GM19023 (cell line): ENCODE results near the gene RHEX.

Experiments used
- ATAC-seq: cut with Tn5 transposase; IDR thresholded peaks from one replicate; pipeline ENCODE4 v1.9.1; 2021; ENCODE audit warnings: mild to moderate bottlenecking, moderate library complexity; ENCODE audit not compliant: unreplicated experiment

Gene RHEX

DNA sequence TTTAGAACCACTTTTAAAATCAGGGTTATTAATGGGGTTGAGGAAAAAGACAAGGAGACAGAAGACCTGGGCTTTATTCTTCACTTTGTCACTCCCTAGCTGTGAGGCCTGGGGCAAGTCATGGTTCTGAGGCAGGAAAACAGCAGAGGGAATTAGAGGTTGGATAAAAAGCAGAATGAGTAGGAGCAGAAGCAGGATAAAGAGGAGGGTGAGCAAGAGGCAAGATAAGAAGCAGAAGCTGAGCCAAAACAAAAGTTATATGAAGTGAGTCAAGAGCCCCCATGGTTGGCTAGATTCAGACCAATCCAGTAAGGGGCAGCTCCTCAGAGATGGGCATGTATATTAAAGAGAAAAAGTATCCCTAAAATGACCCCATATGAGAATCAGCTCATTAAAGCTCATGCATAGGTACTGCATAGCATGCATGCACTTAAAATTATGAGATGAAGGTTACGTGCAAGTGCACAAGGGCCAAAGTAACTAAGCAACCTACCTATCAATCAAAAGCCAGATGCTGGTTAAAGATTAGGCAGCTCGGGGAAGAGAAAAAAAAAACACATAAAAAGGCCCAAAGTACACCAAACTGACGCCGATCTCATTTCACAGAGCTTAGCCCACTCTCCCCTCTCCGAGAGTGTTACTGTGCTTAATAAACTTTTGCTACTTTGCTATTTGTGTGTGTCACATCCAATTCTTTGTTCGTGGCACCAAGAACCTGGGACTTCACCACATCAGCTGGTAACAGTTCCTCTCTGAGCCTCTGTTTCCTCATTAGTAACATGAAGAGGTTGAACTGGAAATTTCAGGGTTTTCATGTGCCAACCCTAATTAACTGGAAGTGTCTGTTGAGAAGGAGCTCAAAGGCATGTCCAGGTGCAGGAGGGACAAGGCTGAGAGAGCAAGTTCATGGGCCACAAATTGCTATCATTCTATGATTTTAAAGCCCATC lies 62.0 kb downstream of the RHEX start:
- ATAC-seq = no peak

DNA sequence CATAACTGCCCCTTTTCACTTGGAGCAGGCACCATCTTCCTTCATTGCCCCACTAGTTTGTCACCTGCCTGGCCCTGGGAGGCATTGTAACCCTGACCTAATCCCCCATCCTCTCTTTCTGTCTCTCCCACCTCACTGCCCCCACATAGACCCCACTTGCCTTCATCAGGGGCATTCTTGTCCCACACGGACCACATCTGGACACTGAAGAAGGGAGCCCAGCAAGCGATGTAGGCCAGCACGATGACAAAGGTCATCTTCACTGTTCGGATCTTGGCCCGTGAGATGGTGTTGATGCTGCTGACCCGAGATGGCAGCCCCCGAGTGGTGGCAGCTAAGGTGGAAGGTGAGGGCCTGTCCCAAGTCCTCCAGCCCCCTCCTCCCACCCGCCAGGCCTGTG lies 62.8 kb downstream of the RHEX start:
- no peak for ATAC-seq

DNA sequence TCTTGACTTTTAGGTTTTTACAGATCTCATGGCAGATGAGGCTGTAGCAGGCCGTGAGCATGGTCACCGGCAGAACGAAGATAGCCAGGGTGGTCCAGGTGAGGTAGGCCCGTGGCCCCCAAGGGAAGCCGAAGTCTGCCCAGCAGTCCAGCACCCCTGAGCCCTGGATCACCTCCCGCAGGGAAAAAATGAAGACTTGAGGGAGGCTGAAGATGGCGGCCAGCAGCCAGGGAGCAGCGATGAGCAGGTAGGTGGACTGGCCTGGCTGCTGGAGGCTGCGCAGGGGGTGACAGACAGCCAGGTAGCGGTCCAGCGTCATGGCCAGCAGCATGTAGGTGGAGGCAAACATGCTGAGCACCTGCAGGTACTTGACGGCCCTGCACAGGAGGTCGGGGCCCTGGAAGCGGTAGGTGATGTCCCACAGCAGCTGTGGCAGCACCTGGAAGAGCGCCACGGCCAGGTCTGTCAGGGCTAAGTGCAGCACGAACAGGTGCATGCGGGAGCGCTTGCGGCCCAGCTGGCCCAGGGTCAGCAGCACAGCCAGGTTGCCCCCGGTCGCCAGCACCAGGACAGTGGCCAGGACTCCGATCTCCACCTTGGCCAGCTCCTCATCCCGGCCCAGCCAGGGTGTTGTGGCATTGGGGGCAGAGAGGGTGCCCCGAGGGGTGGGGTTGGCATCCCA lies 63.4 kb downstream of the RHEX start:
- no peak for ATAC-seq

DNA sequence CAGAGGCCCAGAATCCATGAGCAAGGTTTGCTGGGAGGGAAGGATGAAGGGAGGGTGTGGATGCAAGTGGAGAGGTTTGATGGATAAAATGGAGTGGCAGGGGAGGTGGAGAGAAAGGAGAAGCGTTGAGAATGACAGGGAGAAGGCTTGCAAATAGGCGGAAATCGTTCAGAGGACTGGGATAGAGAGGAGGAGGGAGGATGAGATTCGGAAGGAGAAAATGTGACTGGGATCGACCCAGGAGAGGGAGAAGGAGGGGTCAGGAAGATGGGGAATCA lies 63.8 kb downstream of the RHEX start:
- ATAC-seq = no peak

DNA sequence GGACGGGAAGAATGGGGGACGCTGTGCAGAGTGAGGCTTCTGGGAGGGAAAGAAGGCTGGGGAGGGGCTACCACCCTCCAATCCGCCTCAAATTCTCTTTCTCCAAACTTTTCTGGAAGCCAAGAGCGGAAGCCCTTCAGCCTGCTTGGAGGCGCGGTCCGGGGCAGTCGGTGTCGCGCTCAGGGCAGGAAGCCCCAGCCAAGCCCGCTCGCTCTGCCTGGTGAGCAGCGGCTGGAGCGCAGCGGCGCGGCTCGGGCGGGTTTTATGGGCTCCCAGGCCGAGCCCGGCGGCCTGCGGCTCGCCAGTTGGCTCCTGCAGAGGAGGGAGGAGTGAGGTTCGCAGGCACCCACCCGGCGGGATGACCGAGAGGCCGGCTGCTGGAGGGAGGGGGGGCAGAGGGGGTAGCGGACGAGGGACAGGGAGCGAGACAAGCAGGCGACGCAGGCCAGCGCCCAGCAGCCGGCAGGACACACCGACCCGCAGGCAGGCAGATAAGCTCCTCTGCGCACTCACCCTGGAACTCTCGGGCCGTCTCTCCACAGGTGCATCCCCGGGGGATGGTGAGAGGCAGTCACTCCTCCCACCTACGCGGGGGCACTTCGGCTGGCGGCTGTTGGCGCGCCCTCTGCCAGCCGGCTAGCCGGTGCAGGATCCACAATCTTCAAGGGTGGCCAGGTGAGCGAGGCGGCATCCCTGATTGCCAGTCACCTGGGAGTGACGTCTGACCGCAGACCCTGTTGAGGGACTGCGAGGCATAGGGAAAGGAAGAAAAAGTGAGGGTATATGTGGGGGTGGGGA lies 64.4 kb downstream of the RHEX start, which contains the start of gene AVPR1B:
AVPR1B (minus strand) TSS at position 238 of the 798 bp plus-strand sequence. CDS start 498 bp downstream, outside the sequence.
- ATAC-seq = no peak

DNA sequence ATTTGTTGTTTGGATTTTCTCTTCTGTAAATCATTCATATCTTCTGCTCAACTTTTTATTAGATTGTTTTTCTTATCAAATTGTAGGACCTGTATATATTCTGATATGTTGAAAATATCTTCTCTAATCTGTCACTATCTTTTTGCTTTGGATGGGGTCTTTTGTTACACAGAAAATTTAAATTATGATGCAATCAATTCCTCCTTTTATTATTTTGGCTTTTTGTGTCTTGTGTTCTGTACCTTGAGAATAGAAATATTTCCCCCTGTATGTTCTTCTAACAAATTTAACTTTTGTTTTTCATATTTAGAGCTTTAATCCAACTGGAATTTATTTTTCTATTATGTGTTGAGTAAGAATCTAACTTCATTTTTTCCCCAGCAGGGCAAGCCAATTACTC lies 67.4 kb downstream of the RHEX start:
- ATAC-seq = no peak

DNA sequence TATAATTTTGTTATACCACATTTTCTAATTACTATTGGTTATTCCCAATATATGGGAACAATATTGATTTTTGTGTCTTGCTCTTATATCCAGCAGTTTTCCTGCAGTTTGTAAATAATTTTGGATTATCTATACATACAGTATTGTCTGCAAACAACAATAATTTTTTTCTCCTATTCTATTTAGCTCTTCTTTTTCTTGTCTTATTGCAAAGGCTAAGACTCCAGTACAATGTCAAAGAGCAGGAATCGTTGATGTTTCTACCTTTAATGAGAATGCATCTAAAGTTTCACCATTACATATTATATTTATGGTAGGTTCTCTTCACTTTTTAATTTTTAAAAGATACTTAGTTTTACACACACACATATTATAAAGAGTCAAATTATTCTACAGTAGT lies 68.3 kb downstream of the RHEX start:
- no peak for ATAC-seq

DNA sequence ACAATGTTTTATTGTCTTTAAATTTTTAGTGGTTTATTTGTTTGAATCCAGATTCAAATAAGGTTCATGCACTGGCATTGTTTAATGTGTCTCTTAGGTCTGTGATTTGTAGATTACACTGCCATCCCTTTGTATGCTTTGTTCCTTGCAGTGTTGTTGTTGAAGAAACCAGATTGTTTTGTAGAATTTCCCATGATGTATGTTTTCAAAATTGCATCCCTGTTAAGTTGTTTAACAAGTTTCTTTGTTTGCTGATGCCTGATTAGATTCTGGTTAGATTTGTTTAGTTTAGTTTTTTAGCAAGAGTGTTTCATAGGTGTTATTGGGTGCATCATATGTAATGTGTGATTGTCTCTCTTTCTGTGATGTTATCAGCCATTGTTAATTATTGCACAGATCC lies 69.7 kb downstream of the RHEX start:
- no peak for ATAC-seq

DNA sequence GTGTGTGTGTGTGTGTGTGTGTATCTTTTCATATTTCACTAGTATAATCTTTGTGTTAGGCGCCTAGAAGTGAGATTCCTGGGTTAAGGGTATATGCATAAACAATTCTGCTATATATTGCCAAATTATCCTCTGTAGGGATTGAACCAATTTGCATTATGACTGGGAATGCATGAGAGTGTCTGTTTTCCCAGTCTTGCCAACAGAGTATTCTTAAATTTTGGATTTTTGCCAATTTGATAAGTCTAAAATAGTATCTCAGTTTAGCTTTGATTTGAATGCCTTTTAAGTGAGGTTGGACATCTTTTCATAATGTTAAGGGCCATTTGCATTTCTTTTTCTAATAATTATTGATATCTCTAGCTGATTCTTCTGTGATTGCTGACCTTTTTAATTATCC lies 72.4 kb downstream of the RHEX start:
- no peak for ATAC-seq

DNA sequence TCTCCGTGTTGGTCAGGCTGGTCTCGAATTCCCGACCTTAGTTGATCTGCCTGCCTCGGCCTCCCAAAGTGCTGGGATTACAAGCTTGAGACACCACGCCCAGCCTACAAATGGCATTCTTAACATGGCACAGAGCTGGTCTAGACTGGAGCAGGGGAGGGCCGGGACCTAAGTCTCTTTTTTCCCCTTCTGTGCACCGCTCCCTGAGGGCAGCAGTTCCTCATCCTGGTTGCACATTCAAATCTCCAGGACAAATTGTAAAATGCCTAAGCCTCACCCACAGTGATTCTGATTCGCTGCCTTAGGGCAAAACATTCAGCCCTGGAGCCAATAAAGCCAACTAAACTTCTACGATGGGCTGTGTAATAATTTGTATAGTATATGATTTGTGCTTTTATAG lies 74.4 kb downstream of the RHEX start:
- no peak for ATAC-seq

DNA sequence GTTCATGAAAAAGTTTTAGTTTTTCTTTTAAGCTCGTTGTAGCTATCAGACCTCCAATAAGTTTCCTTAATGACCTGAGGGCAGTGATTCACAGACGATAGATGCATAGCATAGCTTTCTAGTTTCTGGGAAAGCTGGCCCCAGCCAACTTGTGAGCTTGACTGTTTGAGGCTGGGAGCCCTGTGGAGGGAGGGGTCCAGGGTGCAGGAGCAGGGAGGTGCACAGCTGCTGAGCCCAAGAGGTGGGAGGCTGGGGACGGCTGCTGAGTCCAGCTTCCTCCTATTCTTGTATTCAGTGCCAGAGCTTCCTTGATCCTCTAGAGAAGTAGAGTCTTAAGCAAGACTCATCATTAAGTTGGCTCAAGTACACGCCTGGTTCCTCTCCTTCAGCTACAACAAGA lies 75.2 kb downstream of the RHEX start:
- no peak for ATAC-seq

DNA sequence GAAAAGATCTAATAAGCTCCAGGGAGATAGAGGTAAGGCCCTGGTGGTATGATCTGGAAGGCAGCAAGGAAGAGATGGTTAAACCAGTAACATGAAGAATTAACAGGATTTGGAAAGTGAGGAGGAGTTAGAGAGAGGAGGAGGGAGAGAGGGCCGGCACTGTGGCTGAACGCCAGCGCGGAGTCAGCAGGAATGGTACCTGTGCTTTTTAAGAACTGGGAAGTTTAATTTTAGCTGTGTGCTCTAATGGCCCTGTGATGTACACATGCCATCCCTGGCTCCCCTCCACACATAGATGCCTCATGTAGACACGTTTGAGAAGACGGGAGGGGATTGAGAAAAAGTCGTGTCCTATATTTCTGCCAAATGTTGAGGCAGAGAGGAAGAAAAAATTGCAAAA lies 78.1 kb downstream of the RHEX start:
- no peak for ATAC-seq

DNA sequence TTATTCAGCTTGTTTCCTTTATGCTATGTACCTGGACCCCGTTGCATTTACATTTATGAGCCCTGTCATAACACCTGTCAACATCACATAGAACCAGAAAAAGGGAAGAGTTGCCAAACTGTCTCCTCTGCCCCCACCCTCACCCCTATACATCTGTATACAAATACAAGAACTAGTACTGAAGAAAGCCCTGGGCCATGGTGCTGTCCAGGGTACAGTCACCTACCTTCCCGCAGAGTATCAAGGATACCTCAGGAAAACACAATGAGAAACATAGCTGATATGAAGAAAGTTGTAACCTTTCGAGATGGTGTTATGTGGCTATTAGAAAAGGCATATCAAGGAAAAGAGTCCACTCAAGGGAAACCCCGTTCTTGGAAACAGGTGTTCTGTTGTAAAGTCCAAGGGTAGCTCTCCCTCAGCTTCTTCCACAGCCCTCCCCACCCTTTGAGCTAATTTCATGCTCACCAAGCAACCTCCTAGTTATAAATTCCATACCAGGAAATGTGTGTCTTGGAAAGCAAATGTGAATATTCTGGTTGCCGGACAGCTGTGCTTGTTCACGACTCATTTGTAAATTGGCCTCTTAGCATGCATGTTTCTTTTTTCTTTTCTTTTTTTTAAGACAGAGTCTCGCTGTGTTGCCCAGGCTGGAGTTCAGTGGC lies 80.9 kb downstream of the RHEX start:
- no peak for ATAC-seq

DNA sequence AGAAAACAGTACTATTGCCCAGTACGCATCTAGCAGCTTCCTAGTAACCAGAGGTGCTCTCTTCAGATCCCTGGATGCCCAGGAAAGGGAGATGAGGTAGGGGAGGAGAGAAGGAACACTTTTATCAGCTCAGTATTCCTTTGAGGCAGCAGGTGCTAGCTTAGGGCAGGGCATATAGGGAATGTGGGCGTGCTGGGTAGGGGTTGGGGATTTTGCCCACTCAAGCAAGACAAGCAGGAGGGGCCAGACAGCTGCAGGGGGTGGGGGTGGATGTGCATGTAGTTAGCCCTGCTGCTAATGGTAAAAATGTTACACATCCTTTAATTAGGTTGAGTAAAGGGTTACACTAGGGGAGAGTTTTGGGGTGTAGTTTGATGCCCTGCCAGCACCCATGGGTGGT lies 82.3 kb downstream of the RHEX start:
- ATAC-seq = no peak

DNA sequence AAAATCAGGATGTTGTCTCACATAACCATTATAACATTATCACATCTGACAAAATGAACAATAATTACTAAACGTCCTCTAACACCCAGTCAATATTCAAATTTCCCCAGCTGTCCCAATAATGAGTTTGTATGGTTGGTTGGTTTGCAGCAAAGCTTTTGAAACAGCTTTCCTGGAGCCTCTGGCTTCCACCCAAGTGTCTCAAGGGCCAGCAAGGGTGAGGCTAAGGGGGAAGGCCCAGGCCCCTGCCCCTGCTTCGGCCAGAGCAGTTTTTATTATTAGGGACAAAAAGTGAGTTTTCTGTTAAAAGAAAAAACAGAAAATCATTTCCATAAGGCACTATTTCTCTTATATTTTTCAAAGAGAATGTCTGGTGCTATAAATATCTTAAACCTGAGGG lies 83.3 kb downstream of the RHEX start:
- no peak for ATAC-seq

DNA sequence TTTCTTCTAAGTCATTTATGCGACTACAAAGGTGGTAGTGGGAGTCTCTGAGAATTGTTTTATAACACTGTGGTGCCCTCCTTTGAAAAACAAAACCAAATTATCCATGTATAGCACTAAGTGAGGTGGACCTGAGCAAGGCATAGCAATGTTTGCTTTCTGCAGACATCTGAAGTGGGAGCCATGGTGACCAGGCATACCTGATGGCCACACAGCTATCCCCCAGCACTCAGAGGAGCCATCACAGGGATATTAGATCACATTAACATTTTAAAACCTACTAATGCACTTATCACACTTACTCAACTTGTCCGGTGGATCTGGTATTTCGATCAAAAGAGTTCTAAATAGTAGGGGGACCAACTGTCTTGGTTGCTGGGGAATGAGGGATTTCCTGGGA lies 89.0 kb downstream of the RHEX start:
- no peak for ATAC-seq

DNA sequence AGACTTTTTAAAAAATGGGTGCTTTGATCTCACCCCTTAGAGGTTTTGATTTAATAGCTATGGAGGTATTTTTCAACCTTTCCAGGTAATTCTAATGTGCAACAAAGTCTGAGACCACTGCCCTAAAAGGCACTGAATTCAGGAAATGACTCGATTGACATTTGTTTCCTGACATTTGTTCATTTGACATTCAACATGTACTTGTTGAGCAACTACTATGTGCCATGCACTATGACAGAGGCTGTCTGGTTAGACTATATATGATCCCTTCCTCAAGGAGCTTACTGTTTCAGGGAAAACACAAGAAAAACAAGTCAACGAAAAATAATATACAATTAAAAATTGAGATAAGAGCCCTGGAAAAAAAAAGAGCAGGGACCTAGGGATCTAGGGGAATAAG lies 89.8 kb downstream of the RHEX start:
- ATAC-seq = no peak

DNA sequence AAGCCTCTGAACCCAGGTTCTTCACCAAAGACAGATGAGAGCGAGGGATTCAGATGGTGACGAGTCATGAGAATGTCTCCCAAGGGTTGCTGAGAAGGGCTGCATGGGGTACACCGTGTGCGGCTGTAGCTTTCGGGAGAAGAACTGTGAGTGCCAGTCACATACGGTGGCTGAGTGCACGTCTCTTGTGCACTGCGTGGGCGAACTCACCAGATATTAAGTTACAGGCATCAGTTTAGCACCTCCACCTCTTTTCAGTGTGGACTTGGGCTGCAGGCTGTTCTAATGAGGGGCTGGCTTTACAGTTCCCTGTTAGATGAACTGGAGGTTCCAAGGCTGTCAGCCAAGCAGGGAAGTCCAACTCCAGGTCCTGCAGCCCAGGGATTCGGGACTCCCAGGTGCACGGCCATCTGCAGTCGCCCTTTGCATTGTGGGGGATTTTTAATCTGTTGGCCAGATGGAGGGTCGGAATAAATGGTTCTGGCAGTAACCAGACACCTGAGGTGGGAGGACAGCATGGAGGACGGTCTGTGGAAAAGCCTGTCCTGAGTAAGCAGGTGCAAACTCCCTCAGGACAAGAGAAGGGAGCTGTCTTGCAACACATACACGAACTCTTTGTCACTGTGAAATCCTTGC lies 90.7 kb downstream of the RHEX start:
- ATAC-seq = no peak

DNA sequence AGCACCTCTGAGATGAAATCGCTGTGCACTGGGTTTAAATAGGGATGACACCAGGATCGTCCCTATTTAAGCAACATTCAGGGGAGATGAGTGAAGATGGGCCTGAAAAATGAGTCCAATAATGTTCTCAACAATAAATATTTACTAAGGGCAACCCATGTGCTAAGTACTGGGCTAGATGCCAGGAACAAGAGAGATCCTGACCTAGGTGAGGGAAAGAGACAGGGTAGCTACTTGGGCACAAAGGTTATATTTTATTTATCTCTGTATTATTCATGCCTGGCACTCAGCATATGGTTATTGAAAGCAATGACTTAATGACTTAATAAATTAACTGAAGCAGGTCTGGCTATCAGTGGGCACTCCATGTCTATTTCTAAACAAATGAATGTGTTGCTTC lies 91.6 kb downstream of the RHEX start:
- ATAC-seq = no peak

DNA sequence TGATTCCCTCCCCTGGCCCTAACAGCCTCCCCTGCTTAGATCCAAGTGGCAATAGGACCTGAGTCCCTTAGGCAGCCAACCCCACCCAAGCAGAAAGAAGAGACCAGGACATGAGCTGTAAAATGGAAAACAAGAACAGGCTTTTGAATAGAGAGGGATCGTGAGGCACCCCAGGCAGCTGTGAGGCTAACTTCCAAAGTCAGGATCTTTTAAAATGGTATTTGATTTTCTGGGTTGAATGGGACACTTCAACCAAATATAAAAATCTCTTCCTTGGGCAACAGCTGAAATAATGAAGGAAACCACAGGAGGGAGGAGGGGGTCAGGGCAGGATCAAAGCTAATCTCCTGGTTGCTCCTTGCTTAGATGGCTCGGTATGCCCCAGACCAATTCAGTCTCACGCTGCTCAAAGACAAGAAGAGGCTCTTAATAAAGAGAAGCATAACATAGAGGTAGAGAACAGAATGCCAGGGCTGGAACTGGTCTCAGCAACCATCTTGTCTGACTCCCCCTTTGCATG lies 92.9 kb downstream of the RHEX start:
- no peak for ATAC-seq
